DMS 273 treated with DMSO at 0.1 percent for 48 hours (cell line): ENCODE data around the gene NDUFS7.
A peak's percentile ranks its signal among the peaks of the same experiment; 100 is the strongest.
"Not testable (repeated sequence)": the region's sequence is repeated elsewhere in the genome, so short reads cannot be mapped to it uniquely, and the experiment has no call there.

Experiments used
- DNase-seq: peaks from one replicate; lab custom pipeline; 2025; lab: John Stamatoyannopoulos, UW

The NDUFS7 gene

GRCh38 chr19:1434040-1434366, 50.3 kb downstream of the NDUFS7 start:
- no peak for DNase-seq

- DNase-seq = no peak
Observed at GRCh38 chr19:1434577-1435060, 50.9 kb downstream of the NDUFS7 start.

- no peak for DNase-seq
Observed at GRCh38 chr19:1435378-1435989, 51.8 kb downstream of the NDUFS7 start.

- no peak for DNase-seq
Observed at GRCh38 chr19:1437609-1438008, 53.9 kb downstream of the NDUFS7 start.

GRCh38 chr19:1438035-1438932, 54.6 kb downstream of the NDUFS7 start, which contains the start of gene RPS15:
RPS15 (plus strand) TSS chr19:1438396; CDS start chr19:1438426, 30 bp downstream.
- DNase-seq = peak; percentile 81

- no peak for DNase-seq
Observed at GRCh38 chr19:1438933-1439354, 55.2 kb downstream of the NDUFS7 start.

- not testable (repeated sequence) for DNase-seq
Observed at GRCh38 chr19:1439525-1440417, 56.1 kb downstream of the NDUFS7 start.

- no peak for DNase-seq
Observed at GRCh38 chr19:1440418-1440801, 56.7 kb downstream of the NDUFS7 start.

- DNase-seq = no peak
Observed at GRCh38 chr19:1441022-1441426, 57.3 kb downstream of the NDUFS7 start.

GRCh38 chr19:1441677-1442438, 58.2 kb downstream of the NDUFS7 start:
- no peak for DNase-seq
